ENCODE results near the gene KRTAP5-11. TPM values are rescaled to one million over a fixed set of nuclear protein-coding genes. Genes with fewer than 3 reads are reported as not detected.

KRTAP5-11 gene
- total RNA-seq, 1 experiment from 2014 or later, result not detected

DNA sequence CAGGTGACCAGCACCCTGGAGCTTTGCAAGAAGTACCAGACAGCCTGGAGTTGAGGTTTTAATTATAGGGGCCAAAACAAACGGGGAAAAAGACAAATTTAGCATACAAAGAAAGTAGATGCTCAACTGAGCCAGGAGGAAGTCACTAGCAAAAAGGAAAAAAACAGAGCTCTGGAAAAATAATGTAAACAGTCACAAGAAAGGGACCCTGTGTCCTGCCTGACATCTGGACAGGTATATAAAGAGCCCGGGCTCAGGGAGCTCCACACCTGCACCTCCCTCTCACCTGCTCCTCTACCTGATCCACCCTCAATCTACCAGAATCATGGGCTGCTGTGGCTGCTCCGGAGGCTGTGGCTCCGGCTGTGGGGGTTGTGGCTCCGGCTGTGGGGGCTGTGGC, 17.4 kb downstream of the KRTAP5-11 start, which contains the start of gene KRTAP5-10:
TSS of gene KRTAP5-10 (plus strand) at position 301 of the 400 bp plus-strand sequence. CDS start at position 326, 25 bp downstream.
- Mint-ChIP-seq H3K27ac (ENCODE audit: low read depth, unreplicated experiment) (no peak within 1 kb of the TSS), H3K27me3 (ENCODE audit: insufficient read depth, unreplicated experiment) (peaks cover 48% of the 10 kb centered on the region), H3K9me3 (ENCODE audit: unreplicated experiment) (no peaks in the 10 kb centered on the region), H3K4me3 (ENCODE audit: unreplicated experiment) (no peak within 1 kb of the TSS), H3K4me1 (ENCODE audit: insufficient read depth, unreplicated experiment) (no peaks in the 10 kb centered on the region), H3K36me3 (ENCODE audit: insufficient read depth, unreplicated experiment) (no peaks in the 10 kb centered on the region)
- POLR2A ChIA-PET, result no interaction called here
- CTCF ChIA-PET, result interaction anchor here (0.7 kb wide), 1 partner anchor 19 kb away, joined by 3 read pairs; no protein-coding TSS in a partner anchor
- intact Hi-C loops (cut with micrococcal nuclease), result no loop called here
- BruUV-seq (replicated peaks), result no TSS peak
- no peak for DNase-seq (ENCODE audit: unreplicated experiment)
- TF ChIP-seq CTCF (IDR thresholded peaks at IDR 0.05; ENCODE audit: unreplicated experiment), result no peak

DNA sequence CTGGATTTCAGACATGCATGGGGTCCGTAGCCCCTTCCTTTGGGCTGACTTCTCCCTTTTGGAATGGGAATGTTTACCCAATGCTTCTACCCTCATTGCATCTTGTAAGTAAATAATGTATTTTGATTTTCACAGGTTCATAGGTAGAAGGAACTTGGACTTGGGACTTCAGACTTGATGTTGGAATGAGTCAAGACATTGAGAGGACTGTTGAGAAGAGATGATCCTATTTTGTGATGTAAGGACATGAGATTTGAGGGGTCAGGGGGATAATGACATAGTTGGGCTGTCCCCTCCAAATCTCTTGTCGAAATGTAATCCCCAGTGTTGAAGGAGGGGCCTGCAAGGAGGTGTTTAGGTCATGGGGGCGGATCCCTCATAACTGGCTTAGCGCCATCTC, 18.2 kb downstream of the KRTAP5-11 start:
- H3K4me3 Mint-ChIP-seq (ENCODE audit: unreplicated experiment), result no peak overlapping the region
- H3K27ac Mint-ChIP-seq (ENCODE audit: low read depth, unreplicated experiment), result no peak overlapping the region
- no peaks in the 10 kb centered on the region for H3K36me3 Mint-ChIP-seq (ENCODE audit: insufficient read depth, unreplicated experiment)
- intact Hi-C loops (cut with micrococcal nuclease), result no loop called here
- CTCF ChIA-PET, result interaction anchor here (1.9 kb wide), 1 partner anchor 15 kb away, joined by 6 read pairs; no protein-coding TSS in a partner anchor
- no peaks in the 10 kb centered on the region for H3K4me1 Mint-ChIP-seq (ENCODE audit: insufficient read depth, unreplicated experiment)
- DNase-seq (ENCODE audit: unreplicated experiment), result no peak
- no TSS peak for BruUV-seq (replicated peaks)
- no peak for TF ChIP-seq CTCF (IDR thresholded peaks at IDR 0.05; ENCODE audit: unreplicated experiment)
- peaks cover 48% of the 10 kb centered on the region for H3K27me3 Mint-ChIP-seq (ENCODE audit: insufficient read depth, unreplicated experiment)
- H3K9me3 Mint-ChIP-seq (ENCODE audit: unreplicated experiment), result no peaks in the 10 kb centered on the region
- POLR2A ChIA-PET, result no interaction called here

DNA sequence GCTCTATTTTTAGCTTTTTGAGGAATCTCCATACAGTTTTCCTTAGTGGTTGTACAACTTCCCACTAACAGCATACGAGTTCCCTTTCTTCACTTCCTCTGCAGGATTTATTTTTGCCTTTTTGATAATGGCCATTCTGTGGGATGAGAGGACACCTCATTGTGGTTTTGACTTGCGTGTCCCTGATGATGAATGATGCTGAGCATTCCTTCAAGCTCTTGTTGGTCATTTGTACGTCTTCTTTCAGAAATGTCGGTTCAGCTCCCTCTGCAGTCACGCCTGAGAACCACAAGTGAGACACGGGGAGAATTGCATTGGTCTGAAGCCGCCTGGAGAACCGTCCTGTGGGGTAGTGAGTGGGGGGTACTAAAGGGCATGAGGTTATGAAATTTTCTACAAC, 19.3 kb downstream of the KRTAP5-11 start:
- H3K27ac Mint-ChIP-seq (ENCODE audit: low read depth, unreplicated experiment), result no peak overlapping the region
- BruUV-seq (replicated peaks), result no TSS peak
- ChIA-PET POLR2A (interaction anchor here (0.9 kb wide), 1 partner anchor 10 kb away, joined by 3 read pairs; no protein-coding TSS in a partner anchor), CTCF (interaction anchor here (0.6 to 1.9 kb wide), 3 partner anchors 16 to 76 kb away, joined by 3 to 6 read pairs (median 3); no protein-coding TSS in a partner anchor)
- peak; percentile 20 for TF ChIP-seq CTCF (IDR thresholded peaks at IDR 0.05; ENCODE audit: unreplicated experiment)
- intact Hi-C loops (cut with micrococcal nuclease), result loop anchor here (1.0 kb wide), 1 partner anchor 1096 kb away; no protein-coding TSS in a partner anchor
- H3K4me3 Mint-ChIP-seq (ENCODE audit: unreplicated experiment), result no peak overlapping the region
- H3K27me3 Mint-ChIP-seq (ENCODE audit: insufficient read depth, unreplicated experiment), result peaks cover 48% of the 10 kb centered on the region
- no peaks in the 10 kb centered on the region for H3K9me3 Mint-ChIP-seq (ENCODE audit: unreplicated experiment)
- peak; percentile 58 for DNase-seq (ENCODE audit: unreplicated experiment)
- H3K36me3 Mint-ChIP-seq (ENCODE audit: insufficient read depth, unreplicated experiment), result no peaks in the 10 kb centered on the region
- H3K4me1 Mint-ChIP-seq (ENCODE audit: insufficient read depth, unreplicated experiment), result no peaks in the 10 kb centered on the region

- H3K9me3 Mint-ChIP-seq (ENCODE audit: unreplicated experiment), result no peaks in the 10 kb centered on the region
- DNase-seq (ENCODE audit: unreplicated experiment), result peak; percentile 32
- CTCF ChIA-PET, result no interaction called here
- intact Hi-C loops (cut with micrococcal nuclease), result no loop called here
- no peak for TF ChIP-seq CTCF (IDR thresholded peaks at IDR 0.05; ENCODE audit: unreplicated experiment)
- no peaks in the 10 kb centered on the region for H3K36me3 Mint-ChIP-seq (ENCODE audit: insufficient read depth, unreplicated experiment)
- no TSS peak for BruUV-seq (replicated peaks)
- POLR2A ChIA-PET, result no interaction called here
- H3K4me3 Mint-ChIP-seq (ENCODE audit: unreplicated experiment), result no peak overlapping the region
- no peaks in the 10 kb centered on the region for H3K4me1 Mint-ChIP-seq (ENCODE audit: insufficient read depth, unreplicated experiment)
- H3K27ac Mint-ChIP-seq (ENCODE audit: low read depth, unreplicated experiment), result no peak overlapping the region
- H3K27me3 Mint-ChIP-seq (ENCODE audit: insufficient read depth, unreplicated experiment), result peaks cover 46% of the 10 kb centered on the region
Measured at GRCh38 chr11:71562120-71562519, 20.6 kb downstream of the KRTAP5-11 start.

Measured in MCF 10A (cell line).